Stomach (tissue), 4 donors: Measurements from ENCODE around the gene CCDC146.

Experiments used
- CTCF ChIP-seq, 7 experiments: fragments of 450-650 bp in 4 of 7; fragments of 200-600 bp in 3 of 7; sonication (generic) in 3 of 7; IDR thresholded peaks; one replicate each; pipeline ENCODE4 v1.5.1; 2016 to 2019; ENCODE audit warnings: antibody characterized with exemption in 7 of 7, control low read depth in 2 of 7, mild to moderate bottlenecking in 1 of 7
- EP300 ChIP-seq: sonication (generic); formaldehyde crosslinking; IDR thresholded peaks from one replicate; pipeline ENCODE4 v1.6.1; 2017; ENCODE audit warnings: antibody characterized with exemption
- POLR2A ChIP-seq, 4 donors: fragments of 450-650 bp; IDR thresholded peaks; one replicate each; pipeline ENCODE4 v1.6.1; 2016; ENCODE audit warnings: antibody characterized with exemption in 4 of 4, control low read depth in 2 of 4, mild to moderate bottlenecking in 1 of 4, moderate library complexity in 1 of 4
- POLR2AphosphoS5 ChIP-seq, 3 donors: sonication (generic); formaldehyde crosslinking; IDR thresholded peaks; one replicate each; pipeline ENCODE4 v1.6.1; 2016; ENCODE audit warnings: antibody characterized with exemption in 3 of 3

- TF ChIP-seq POLR2A (IDR thresholded peaks at IDR 0.05): no peak
- no peak for TF ChIP-seq CTCF (IDR thresholded peaks at IDR 0.05)
- TF ChIP-seq POLR2AphosphoS5 (IDR thresholded peaks at IDR 0.05): no peak
- no peak for TF ChIP-seq EP300
These were observed 59.3 kb downstream of the CCDC146 start for GRCh38 chr7:77181734-77182133.
